Common myeloid progenitor, CD34-positive (primary cell): ENCODE measurements around the gene CFAP45.

Experiments
- CTCF ChIA-PET: fragments of 350-600 bp; sonication (Branson Sonifier 250); formaldehyde crosslinking; loops from one replicate; lab custom pipeline; 2021; ENCODE audit warnings: antibody characterized with exemption; lab: Charles Lee
- POLR2A ChIA-PET: fragments of 350-600 bp; sonication (Branson Sonifier 250); formaldehyde crosslinking; loops from one replicate; lab custom pipeline; 2021; ENCODE audit warnings: antibody characterized with exemption; lab: Charles Lee
- DNase-seq, 3 donors: peaks; one replicate each; pipeline versions ENCODE4 v3.0.0 to v3.0.0-alpha.2; 2013
- H3K27ac ChIP-seq, 2 experiments: 1 replicate in 1 of 2; 2 replicates in 1 of 2; pipeline ENCODE4 v1.7.0; 2013; ENCODE audit warnings: inconsistent platforms in 2 of 2, low read length in 2 of 2, mild to moderate bottlenecking in 2 of 2, low read depth in 1 of 2, moderate library complexity in 1 of 2; ENCODE audit not compliant: severe bottlenecking in 2 of 2, insufficient read depth in 1 of 2, poor library complexity in 1 of 2
- H3K27me3 ChIP-seq, 5 experiments: replicated peaks in 2 of 5; 1 replicate in 3 of 5; 2 replicates in 2 of 5; pipeline versions ENCODE4 v1.6.1 to v1.7.0; 2013; ENCODE audit warnings: low read length in 4 of 5, mild to moderate bottlenecking in 2 of 5, moderate library complexity in 2 of 5, inconsistent platforms in 1 of 5; ENCODE audit not compliant: insufficient read depth in 5 of 5, control insufficient read depth in 4 of 5
- H3K36me3 ChIP-seq, 4 experiments: 1 replicate in 2 of 4; 2 replicates in 2 of 4; pipeline versions ENCODE4 v1.6.1 to v1.7.0; 2013; ENCODE audit warnings: low read length in 3 of 4, control low read depth in 1 of 4, mild to moderate bottlenecking in 1 of 4; ENCODE audit not compliant: control insufficient read depth in 4 of 4, insufficient read depth in 4 of 4
- H3K4me1 ChIP-seq, 4 experiments: 1 replicate in 3 of 4; 2 replicates in 1 of 4; pipeline versions ENCODE4 v1.6.1 to v1.7.1; 2013; ENCODE audit warnings: low read length in 3 of 4, mild to moderate bottlenecking in 3 of 4, control low read depth in 1 of 4, inconsistent platforms in 1 of 4, moderate library complexity in 1 of 4; ENCODE audit not compliant: control insufficient read depth in 4 of 4, insufficient read depth in 4 of 4; ENCODE audit errors: control extremely low read depth in 1 of 4
- H3K4me3 ChIP-seq, 7 experiments: 1 replicate in 4 of 7; 2 replicates in 3 of 7; pipeline versions ENCODE4 v1.5.1 to v1.7.0; 2013; ENCODE audit warnings: mild to moderate bottlenecking in 7 of 7, low read length in 6 of 7, moderate library complexity in 6 of 7, inconsistent platforms in 2 of 7, low read depth in 2 of 7, control low read depth in 1 of 7; ENCODE audit not compliant: insufficient read depth in 4 of 7, control insufficient read depth in 1 of 7; ENCODE audit errors: extremely low read depth in 1 of 7
- H3K9me3 ChIP-seq, 5 experiments: 1 replicate in 4 of 5; 2 replicates in 1 of 5; pipeline versions ENCODE4 v1.6.1 to v1.7.1; 2013; ENCODE audit warnings: low read length in 4 of 5, mild to moderate bottlenecking in 2 of 5, inconsistent platforms in 1 of 5, low read depth in 1 of 5, moderate library complexity in 1 of 5; ENCODE audit not compliant: control insufficient read depth in 4 of 5, insufficient read depth in 2 of 5; ENCODE audit errors: control extremely low read depth in 1 of 5
- WGBS: methylation state at CpG from one replicate; pipeline ENCODE4 v1.1.5; 2013; ENCODE audit not compliant: insufficient coverage; 5-methylcytosine and 5-hydroxymethylcytosine counted together

CFAP45 gene

GRCh38 chr1:159935719-159936272 is 35.8 kb upstream of the CFAP45 start:
- ChIA-PET POLR2A (interaction anchor here (1.6 kb wide), 1 partner anchor 11 kb away, joined by 7 read pairs; the partner anchor contains the start of gene TAGLN2), CTCF (interaction anchor here (0.6 to 9.8 kb wide), 20 partner anchors 9 to 145 kb away, joined by 3 to 108 read pairs (median 6); partner anchors contain the start of genes KCNJ9, SLAMF9 and TAGLN2)
- Histone ChIP-seq H3K27ac (no peak overlapping the region), H3K9me3 (no peaks in the 10 kb centered on the region), H3K4me1 (peaks cover 8 to 31% (median 23%) of the 10 kb centered on the region in 4 experiments), H3K4me3 (no peak overlapping the region), H3K36me3 (peaks cover 0 to 2% (median 0%) of the 10 kb centered on the region in 4 experiments), H3K27me3 (no peaks in the 10 kb centered on the region)
- WGBS, result 44% methylated on average over 3 of the region's 4 CpGs
- peak in 1 of 3 donors; percentile 45 for DNase-seq

GRCh38 chr1:159935305-159935704 is 35.3 kb upstream of the CFAP45 start:
- 100% methylated on average over 10 of the region's 11 CpGs for WGBS
- Histone ChIP-seq H3K9me3 (no peaks in the 10 kb centered on the region), H3K27ac (no peak overlapping the region), H3K4me1 (peaks cover 8 to 30% (median 23%) of the 10 kb centered on the region in 4 experiments), H3K27me3 (no peaks in the 10 kb centered on the region), H3K36me3 (peaks cover 0 to 2% (median 0%) of the 10 kb centered on the region in 4 experiments), H3K4me3 (no peak overlapping the region)
- CTCF ChIA-PET, result interaction anchor here (1.1 to 9.8 kb wide), 15 partner anchors 8 to 146 kb away, joined by 3 to 108 read pairs (median 6); partner anchors contain the start of genes KCNJ9 and TAGLN2
- POLR2A ChIA-PET, result interaction anchor here (1.6 kb wide), 1 partner anchor 10 kb away, joined by 7 read pairs; the partner anchor contains the start of gene TAGLN2
- no peak for DNase-seq

- Histone ChIP-seq H3K27ac (no peak overlapping the region), H3K27me3 (no peaks in the 10 kb centered on the region), H3K4me3 (no peak overlapping the region), H3K36me3 (peaks cover 0 to 2% (median 0%) of the 10 kb centered on the region in 4 experiments), H3K9me3 (no peaks in the 10 kb centered on the region), H3K4me1 (peaks cover 8 to 28% (median 23%) of the 10 kb centered on the region in 4 experiments)
- ChIA-PET POLR2A (interaction anchor here (0.7 kb wide), 1 partner anchor 11 kb away, joined by 3 read pairs; no protein-coding TSS in a partner anchor), CTCF (interaction anchor here (1.1 to 9.8 kb wide), 12 partner anchors 7 to 144 kb away, joined by 3 to 108 read pairs (median 6); partner anchors contain the start of genes IGSF9 and TAGLN2)
- DNase-seq, result no peak
- 88% methylated on average over 5 of the region's 14 CpGs for WGBS
These were observed 34.4 kb upstream of the CFAP45 start for GRCh38 chr1:159934136-159935039.

- Histone ChIP-seq H3K9me3 (no peaks in the 10 kb centered on the region), H3K36me3 (peaks cover 0 to 2% (median 0%) of the 10 kb centered on the region in 4 experiments), H3K27me3 (no peaks in the 10 kb centered on the region), H3K27ac (no peak overlapping the region), H3K4me3 (no peak overlapping the region), H3K4me1 (peaks cover 8 to 27% (median 23%) of the 10 kb centered on the region in 4 experiments)
- no peak for DNase-seq
- ChIA-PET CTCF (interaction anchor here (0.6 to 9.8 kb wide), 7 partner anchors 10 to 271 kb away, joined by 3 to 108 read pairs (median 5); partner anchors contain the start of genes IGSF9 and TAGLN2), POLR2A (interaction anchor here (0.6 to 0.7 kb wide), 2 partner anchors 17 to 780 kb away, joined by 3 to 6 read pairs; no protein-coding TSS in a partner anchor)
- WGBS, result 100% methylated on average over 3 of the region's 4 CpGs
These were observed 33.4 kb upstream of the CFAP45 start for GRCh38 chr1:159933347-159933746.

GRCh38 chr1:159932296-159933285 is 32.6 kb upstream of the CFAP45 start:
- ChIA-PET POLR2A (interaction anchor here (0.6 to 0.7 kb wide), 2 partner anchors 17 to 780 kb away, joined by 3 to 6 read pairs; no protein-coding TSS in a partner anchor), CTCF (interaction anchor here (1.2 to 9.8 kb wide), 7 partner anchors 10 to 153 kb away, joined by 3 to 108 read pairs (median 5); partner anchors contain the start of genes IGSF9 and TAGLN2)
- H3K4me1 ChIP-seq, result peaks cover 8 to 20% (median 18%) of the 10 kb centered on the region in 4 experiments
- DNase-seq, result peak in 1 of 3 donors; percentile 15
- H3K27ac ChIP-seq, result no peak overlapping the region
- peaks cover 0 to 2% (median 0%) of the 10 kb centered on the region in 4 experiments for H3K36me3 ChIP-seq
- no peaks in the 10 kb centered on the region for H3K9me3 ChIP-seq
- no peak overlapping the region for H3K4me3 ChIP-seq
- H3K27me3 ChIP-seq, result no peaks in the 10 kb centered on the region
- WGBS, result 90% methylated on average over 13 of the region's 16 CpGs

- Histone ChIP-seq H3K4me1 (peaks cover 3 to 12% (median 10%) of the 10 kb centered on the region in 4 experiments), H3K27me3 (no peaks in the 10 kb centered on the region), H3K9me3 (no peaks in the 10 kb centered on the region), H3K36me3 (peaks cover 0 to 2% (median 0%) of the 10 kb centered on the region in 4 experiments), H3K27ac (no peak overlapping the region), H3K4me3 (no peak overlapping the region)
- ChIA-PET CTCF (interaction anchor here (1.2 to 8.7 kb wide), 3 partner anchors 8 to 154 kb away, joined by 3 to 57 read pairs (median 13); partner anchors contain the start of gene TAGLN2), POLR2A (no interaction called here)
- DNase-seq, result no peak
- WGBS, result 100% methylated on average over 3 of the region's 3 CpGs
These were observed 31.8 kb upstream of the CFAP45 start for GRCh38 chr1:159931795-159932173.
